PFSK-1 (cell line): ENCODE measurements around the gene DGKA. TPM values are rescaled to one million over a fixed set of nuclear protein-coding genes. Genes with fewer than 3 reads are reported as not detected.

Experiments used
- FOXP2 ChIP-seq: optimal IDR thresholded peaks from 2 replicates; pipeline ENCODE3; 2011; ENCODE audit warnings: borderline replicate concordance, control low read depth, inconsistent platforms; ENCODE audit not compliant: insufficient read depth; ENCODE audit errors: extremely low read length, extremely low read depth
- POLR2AphosphoS5 ChIP-seq: IDR thresholded peaks from 2 replicates; pipeline ENCODE4 v1.6.1; 2012; ENCODE audit warnings: low read depth, mild to moderate bottlenecking, control low read depth, low read length, moderate library complexity
- SIN3A ChIP-seq: IDR thresholded peaks from 2 replicates; pipeline ENCODE4 v1.6.1; 2012; ENCODE audit warnings: mild to moderate bottlenecking, low read length, moderate library complexity, borderline replicate concordance; ENCODE audit not compliant: insufficient read depth
- TAF1 ChIP-seq: IDR thresholded peaks from 2 replicates; pipeline ENCODE4 v1.6.1; 2012; ENCODE audit warnings: low read length, control low read depth, borderline replicate concordance; ENCODE audit not compliant: insufficient read depth
- polyA plus RNA-seq: library from polyadenylated mRNA; unstranded; fragments of >200 nt; gene quantifications from one replicate; pipeline ENCODE4 v1.2.1, GENCODE V29; 2012; ENCODE audit warnings: low read depth, missing spikeins; ENCODE audit not compliant: insufficient read length
- TF ChIP-seq, protein P1 (sequence below), 2 experiments: IDR thresholded peaks; 2 replicates each; pipeline versions ENCODE4 v1.6.1 to v1.8.0; 2011 to 2012; ENCODE audit warnings: low read depth in 2 of 2, low read length in 2 of 2, control low read depth in 1 of 2, inconsistent platforms in 1 of 2, mild to moderate bottlenecking in 1 of 2, moderate library complexity in 1 of 2; ENCODE audit not compliant: insufficient read depth in 1 of 2

DGKA gene
- 10.6 TPM for polyA plus RNA-seq

DNA sequence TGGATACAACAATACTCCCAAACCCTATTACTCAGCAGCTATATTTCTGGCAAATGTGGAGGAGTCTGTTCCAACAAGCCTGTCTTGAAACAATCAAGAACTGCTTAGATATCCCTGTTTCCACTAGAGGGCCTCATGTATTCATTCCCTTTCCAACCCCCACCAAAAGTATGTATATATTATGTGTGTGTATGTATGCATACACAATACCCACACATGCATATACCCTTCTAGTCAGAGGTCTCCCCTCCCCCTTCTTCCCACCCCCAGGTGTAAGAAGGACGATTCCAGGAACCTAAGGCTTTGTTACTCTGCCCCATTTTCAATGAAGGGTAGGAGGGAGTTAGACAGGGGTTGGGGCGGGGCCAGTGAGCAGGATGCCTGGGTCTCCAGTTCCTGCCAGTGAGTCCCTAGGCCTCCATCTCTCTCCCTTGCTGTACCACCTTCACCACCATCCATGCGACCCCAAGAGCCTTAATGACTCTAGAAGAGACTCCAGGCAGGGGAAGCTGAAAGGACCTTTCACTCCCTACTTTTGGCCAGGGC, at the start of gene DGKA:
Gene DGKA (plus strand): TSS at position 392 of the 546 bp plus-strand sequence. CDS start 5,342 bp downstream, outside the sequence.
- TF ChIP-seq TAF1, result no peak
- no peak for TF ChIP-seq FOXP2
- no peak for TF ChIP-seq POLR2AphosphoS5
- no peak for TF ChIP-seq SIN3A
- TF ChIP-seq, protein P1, sequence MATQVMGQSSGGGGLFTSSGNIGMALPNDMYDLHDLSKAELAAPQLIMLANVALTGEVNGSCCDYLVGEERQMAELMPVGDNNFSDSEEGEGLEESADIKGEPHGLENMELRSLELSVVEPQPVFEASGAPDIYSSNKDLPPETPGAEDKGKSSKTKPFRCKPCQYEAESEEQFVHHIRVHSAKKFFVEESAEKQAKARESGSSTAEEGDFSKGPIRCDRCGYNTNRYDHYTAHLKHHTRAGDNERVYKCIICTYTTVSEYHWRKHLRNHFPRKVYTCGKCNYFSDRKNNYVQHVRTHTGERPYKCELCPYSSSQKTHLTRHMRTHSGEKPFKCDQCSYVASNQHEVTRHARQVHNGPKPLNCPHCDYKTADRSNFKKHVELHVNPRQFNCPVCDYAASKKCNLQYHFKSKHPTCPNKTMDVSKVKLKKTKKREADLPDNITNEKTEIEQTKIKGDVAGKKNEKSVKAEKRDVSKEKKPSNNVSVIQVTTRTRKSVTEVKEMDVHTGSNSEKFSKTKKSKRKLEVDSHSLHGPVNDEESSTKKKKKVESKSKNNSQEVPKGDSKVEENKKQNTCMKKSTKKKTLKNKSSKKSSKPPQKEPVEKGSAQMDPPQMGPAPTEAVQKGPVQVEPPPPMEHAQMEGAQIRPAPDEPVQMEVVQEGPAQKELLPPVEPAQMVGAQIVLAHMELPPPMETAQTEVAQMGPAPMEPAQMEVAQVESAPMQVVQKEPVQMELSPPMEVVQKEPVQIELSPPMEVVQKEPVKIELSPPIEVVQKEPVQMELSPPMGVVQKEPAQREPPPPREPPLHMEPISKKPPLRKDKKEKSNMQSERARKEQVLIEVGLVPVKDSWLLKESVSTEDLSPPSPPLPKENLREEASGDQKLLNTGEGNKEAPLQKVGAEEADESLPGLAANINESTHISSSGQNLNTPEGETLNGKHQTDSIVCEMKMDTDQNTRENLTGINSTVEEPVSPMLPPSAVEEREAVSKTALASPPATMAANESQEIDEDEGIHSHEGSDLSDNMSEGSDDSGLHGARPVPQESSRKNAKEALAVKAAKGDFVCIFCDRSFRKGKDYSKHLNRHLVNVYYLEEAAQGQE (IDR thresholded peaks at IDR 0.05; ENCODE audit: insufficient read depth in 1 of 2, low read depth in 2 of 2, low read length in 2 of 2), result no peak

DNA sequence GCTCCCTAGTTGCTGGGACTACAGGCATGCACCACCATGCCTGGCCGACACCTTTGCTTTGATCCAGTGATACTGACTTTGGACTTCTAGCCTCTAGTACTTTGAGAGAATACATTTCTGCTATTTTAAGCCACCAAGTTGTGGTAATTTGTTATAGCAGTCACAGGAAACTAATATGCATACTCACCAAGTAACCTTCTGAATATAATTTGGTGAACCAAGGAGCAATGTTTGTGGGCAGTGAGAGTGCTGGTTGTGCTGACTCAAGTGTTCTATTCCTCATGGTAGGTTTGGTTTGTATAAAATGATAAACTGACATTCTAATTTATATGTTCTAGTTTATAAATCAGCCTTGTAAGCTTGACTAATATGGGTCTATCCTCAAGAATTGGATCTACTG, 45.8 kb upstream of the DGKA start:
- TF ChIP-seq, protein P1 (IDR thresholded peaks at IDR 0.05; ENCODE audit: insufficient read depth in 1 of 2, low read depth in 2 of 2, low read length in 2 of 2), result no peak
- TF ChIP-seq SIN3A (no peak), FOXP2 (no peak), POLR2AphosphoS5 (no peak), TAF1 (no peak)

DNA sequence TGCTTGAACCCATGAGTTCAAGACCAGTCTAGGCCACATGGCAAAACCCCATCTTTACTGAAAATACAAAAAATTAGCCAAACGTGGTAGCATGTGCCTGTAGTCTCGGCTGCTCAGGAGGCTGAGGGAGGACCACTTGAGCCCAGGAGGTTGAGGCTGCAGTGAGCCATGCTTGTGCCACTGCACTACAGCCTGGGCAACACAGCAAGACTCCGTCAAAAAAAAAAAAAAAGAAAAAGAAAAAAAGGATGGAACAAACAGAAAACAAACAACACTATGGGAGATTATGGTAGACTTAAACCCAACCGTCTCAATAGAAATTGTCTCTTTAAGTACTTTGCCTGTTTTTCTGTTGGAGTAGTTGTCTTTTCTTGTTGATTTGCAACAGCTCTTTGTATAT, 39.7 kb upstream of the DGKA start:
- TF ChIP-seq, protein P1 (IDR thresholded peaks at IDR 0.05; ENCODE audit: insufficient read depth in 1 of 2, low read depth in 2 of 2, low read length in 2 of 2), result no peak
- TF ChIP-seq TAF1 (no peak), FOXP2 (no peak), SIN3A (no peak), POLR2AphosphoS5 (no peak)

DNA sequence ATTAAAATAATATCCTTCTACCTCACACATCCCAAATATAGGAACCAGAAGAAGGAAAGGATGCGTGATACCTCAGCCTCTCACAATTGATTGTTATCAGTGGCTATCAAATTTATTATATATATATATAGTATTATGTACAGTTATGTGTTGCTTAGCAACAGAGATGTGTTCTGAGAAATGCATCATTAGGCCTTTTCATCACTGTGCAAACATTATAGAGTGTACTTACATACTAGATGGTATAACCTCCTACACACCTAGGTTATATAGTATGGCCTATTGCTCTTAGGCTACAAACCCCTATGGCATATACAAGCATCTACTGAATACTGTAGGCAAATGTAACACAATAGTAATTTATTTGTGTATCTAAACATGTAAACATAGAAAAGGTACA, 37.2 kb upstream of the DGKA start:
- TF ChIP-seq FOXP2, result no peak
- TF ChIP-seq TAF1, result no peak

DNA sequence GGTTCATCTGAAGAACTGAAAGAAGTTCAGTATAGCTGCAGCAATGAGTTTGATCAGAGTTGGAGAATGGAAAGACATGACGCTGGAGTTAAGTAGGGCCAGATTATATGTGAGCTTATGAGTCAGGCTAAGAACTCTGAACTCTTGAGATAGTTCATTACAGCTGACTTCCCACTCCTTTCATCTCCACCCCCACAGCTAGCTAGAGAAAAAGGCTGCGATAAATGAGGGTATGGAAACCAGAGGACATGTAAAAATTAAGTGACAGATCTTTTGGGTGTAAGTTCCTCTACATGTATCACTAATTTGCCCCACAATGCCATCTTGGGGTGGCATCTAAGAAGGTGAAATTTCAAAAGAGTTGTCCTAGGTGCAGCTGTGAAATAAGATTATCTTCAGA, 31.9 kb upstream of the DGKA start:
- TF ChIP-seq SIN3A, result no peak
- TF ChIP-seq TAF1, result no peak
- no peak for TF ChIP-seq FOXP2
- no peak for TF ChIP-seq POLR2AphosphoS5
- TF ChIP-seq, protein P1 (IDR thresholded peaks at IDR 0.05; ENCODE audit: insufficient read depth in 1 of 2, low read depth in 2 of 2, low read length in 2 of 2), result no peak
